Measurements from ENCODE around the gene ERBB2.
"Not testable (repeated sequence)": the region's sequence is repeated elsewhere in the genome, so short reads cannot be mapped to it uniquely, and the experiment has no call there.

The ERBB2 gene

GRCh38 chr17:39706383-39706782, 6.5 kb downstream of the ERBB2 start:
- H3K4me3 ChIP-seq (replicated peaks in 1 of 2; ENCODE audit: low read depth in 2 of 2, low read length in 2 of 2) = no peak overlapping the region
- no peak for TF ChIP-seq CTCF (IDR thresholded peaks at IDR 0.05; ENCODE audit: low read depth, low read length)
- DNase-seq (ENCODE audit: low read depth in 2 of 2) = no peak

- no peak for DNase-seq (ENCODE audit: low read depth in 2 of 2)
- H3K4me3 ChIP-seq (replicated peaks in 1 of 2; ENCODE audit: low read depth in 2 of 2, low read length in 2 of 2) = no peak overlapping the region
- TF ChIP-seq CTCF (IDR thresholded peaks at IDR 0.05; ENCODE audit: low read depth, low read length) = no peak
Observed at GRCh38 chr17:39706921-39707337, 7.1 kb downstream of the ERBB2 start.

GRCh38 chr17:39709319-39709997, 9.6 kb downstream of the ERBB2 start:
- H3K4me3 ChIP-seq (replicated peaks in 1 of 2; ENCODE audit: low read depth in 2 of 2, low read length in 2 of 2) = no peak overlapping the region
- no peak for DNase-seq (ENCODE audit: low read depth in 2 of 2)
- TF ChIP-seq CTCF (IDR thresholded peaks at IDR 0.05; ENCODE audit: low read depth, low read length) = no peak

GRCh38 chr17:39709998-39710964, 10.4 kb downstream of the ERBB2 start:
- DNase-seq (ENCODE audit: low read depth in 2 of 2) = no peak
- no peak for TF ChIP-seq CTCF (IDR thresholded peaks at IDR 0.05; ENCODE audit: low read depth, low read length)
- H3K4me3 ChIP-seq (replicated peaks in 1 of 2; ENCODE audit: low read depth in 2 of 2, low read length in 2 of 2) = no peak overlapping the region

- DNase-seq (ENCODE audit: low read depth in 2 of 2); H3K4me3 ChIP-seq (replicated peaks in 1 of 2; ENCODE audit: low read depth in 2 of 2, low read length in 2 of 2): not testable (repeated sequence)
Observed at GRCh38 chr17:39711071-39711470, 11.2 kb downstream of the ERBB2 start.

- TF ChIP-seq CTCF (IDR thresholded peaks at IDR 0.05; ENCODE audit: low read depth, low read length) = no peak
- DNase-seq (ENCODE audit: low read depth in 2 of 2) = no peak
- no peak overlapping the region for H3K4me3 ChIP-seq (replicated peaks in 1 of 2; ENCODE audit: low read depth in 2 of 2, low read length in 2 of 2)
Observed at GRCh38 chr17:39711851-39712250, 12.0 kb downstream of the ERBB2 start.

GRCh38 chr17:39714234-39714633, 14.4 kb downstream of the ERBB2 start:
- H3K4me3 ChIP-seq (replicated peaks in 1 of 2; ENCODE audit: low read depth in 2 of 2, low read length in 2 of 2) = no peak overlapping the region
- DNase-seq (ENCODE audit: low read depth in 2 of 2) = no peak
- TF ChIP-seq CTCF (IDR thresholded peaks at IDR 0.05; ENCODE audit: low read depth, low read length) = no peak
